GM19468 (cell line): ENCODE data around the gene DPYSL3.
A peak's percentile ranks its signal among the peaks of the same experiment; 100 is the strongest.

Experiments
- ATAC-seq: cut with Tn5 transposase; IDR thresholded peaks from one replicate; pipeline ENCODE4 v1.9.1; 2021; ENCODE audit warnings: mild to moderate bottlenecking, moderate library complexity, moderate number of reproducible peaks; ENCODE audit not compliant: unreplicated experiment; ENCODE audit errors: extremely low read depth

DPYSL3 gene

GRCh38 chr5:147410496-147411358 lies 99.1 kb downstream of the DPYSL3 start:
- no peak for ATAC-seq

- ATAC-seq: no peak
Measured at GRCh38 chr5:147408980-147409379, 100.9 kb downstream of the DPYSL3 start.

- ATAC-seq: no peak
Measured at GRCh38 chr5:147407094-147407681, 102.7 kb downstream of the DPYSL3 start.

- no peak for ATAC-seq
Measured at GRCh38 chr5:147406636-147407035, 103.2 kb downstream of the DPYSL3 start.

- ATAC-seq: no peak
Measured at GRCh38 chr5:147404706-147405105, 105.2 kb downstream of the DPYSL3 start.

GRCh38 chr5:147403651-147404640 lies 105.9 kb downstream of the DPYSL3 start:
- peak; percentile 96 for ATAC-seq

- no peak for ATAC-seq
Measured at GRCh38 chr5:147400881-147401280, 109.0 kb downstream of the DPYSL3 start.

- ATAC-seq: no peak
Measured at GRCh38 chr5:147400126-147400809, 109.6 kb downstream of the DPYSL3 start.

- ATAC-seq: no peak
Measured at GRCh38 chr5:147398860-147399259, 111.0 kb downstream of the DPYSL3 start.

GRCh38 chr5:147397616-147398015 lies 112.3 kb downstream of the DPYSL3 start:
- no peak for ATAC-seq

GRCh38 chr5:147396070-147396823 lies 113.6 kb downstream of the DPYSL3 start:
- no peak for ATAC-seq

GRCh38 chr5:147393874-147394672 lies 115.8 kb downstream of the DPYSL3 start:
- no peak for ATAC-seq

- ATAC-seq: peak; percentile 74
Measured at GRCh38 chr5:147391781-147392180, 118.1 kb downstream of the DPYSL3 start.

GRCh38 chr5:147390654-147391225 lies 119.1 kb downstream of the DPYSL3 start:
- ATAC-seq: no peak

GRCh38 chr5:147388184-147389108 lies 121.4 kb downstream of the DPYSL3 start:
- ATAC-seq: no peak

GRCh38 chr5:147387109-147387508 lies 122.8 kb downstream of the DPYSL3 start:
- ATAC-seq: no peak
